Activated naive CD8-positive, alpha-beta T cell treated with anti-CD3 and anti-CD28 coated beads, Interleukin-2, amount 10 ng/mL, durations not matched to agents 7 days and 5 days (primary cell): ENCODE measurements around the gene TLE7. TPM values are rescaled to one million over a fixed set of nuclear protein-coding genes. Genes with fewer than 3 reads are reported as not detected.

Experiments used
- ATAC-seq: fragments of 150-1000 bp; cut with Tn5 transposase; one replicate; pipeline ENCODE4 v1.10.0; 2021; ENCODE audit warnings: low read depth, moderate library complexity
- POLR2A ChIA-PET: fragments of 350-600 bp; sonication (Branson Sonifier 250); formaldehyde crosslinking; loops from one replicate; lab custom pipeline; 2021; ENCODE audit warnings: antibody characterized with exemption; lab: Charles Lee
- DNase-seq: peaks from one replicate; pipeline ENCODE4 v3.0.0; 2021
- H3K27ac Mint-ChIP-seq: one replicate; pipeline ENCODE4 v1.8.0; 2022; ENCODE audit warnings: mild to moderate bottlenecking, mixed read lengths
- H3K27me3 Mint-ChIP-seq: one replicate; pipeline ENCODE4 v1.8.0; 2022; ENCODE audit warnings: mild to moderate bottlenecking, moderate library complexity, mixed read lengths
- H3K36me3 Mint-ChIP-seq: one replicate; pipeline ENCODE4 v1.8.0; 2021; ENCODE audit warnings: mild to moderate bottlenecking, mixed read lengths
- H3K4me1 Mint-ChIP-seq: one replicate; pipeline ENCODE4 v1.8.0; 2021; ENCODE audit warnings: mixed read lengths
- H3K4me3 Mint-ChIP-seq: one replicate; pipeline ENCODE4 v1.8.0; 2022; ENCODE audit warnings: mild to moderate bottlenecking, moderate library complexity, mixed read lengths
- H3K9me3 Mint-ChIP-seq: one replicate; pipeline ENCODE4 v1.8.0; 2021; ENCODE audit warnings: mixed read lengths
- total RNA-seq, 2 experiments: library from RNA; stranded (reverse); gene quantifications; one replicate each; pipeline ENCODE4 v1.2.3, GENCODE V29; 2021

Gene TLE7
- total RNA-seq, 2 experiments from 2014 or later: not detected

- ATAC-seq (no peak), DNase-seq (no peak)
- Mint-ChIP-seq H3K27ac (no peak overlapping the region), H3K4me3 (no peak overlapping the region), H3K36me3 (no peaks in the 10 kb centered on the region), H3K9me3 (no peaks in the 10 kb centered on the region), H3K27me3 (peaks cover 3% of the 10 kb centered on the region), H3K4me1 (peaks cover 22% of the 10 kb centered on the region)
- POLR2A ChIA-PET: no interaction called here
Measured at GRCh38 chr16:71464231-71464630, 22.4 kb upstream of the TLE7 start.

GRCh38 chr16:71461686-71462648 lies 20.1 kb upstream of the TLE7 start, which contains the start of gene ZNF23:
ZNF23 (minus strand) TSS chr16:71462247; CDS start chr16:71456796, 5,451 bp downstream.
- Mint-ChIP-seq H3K27ac (peak within 1 kb of the TSS; percentile 92), H3K27me3 (peaks cover 3% of the 10 kb centered on the region), H3K4me1 (peaks cover 22% of the 10 kb centered on the region), H3K9me3 (no peaks in the 10 kb centered on the region), H3K36me3 (no peaks in the 10 kb centered on the region), H3K4me3 (peak within 1 kb of the TSS; percentile 91)
- DNase-seq: peak; percentile 87
- peak; percentile 97 for ATAC-seq
- POLR2A ChIA-PET: interaction anchor here (0.6 to 1.3 kb wide), 4 partner anchors 21 to 687 kb away, joined by 3 to 16 read pairs (median 4); no protein-coding TSS in a partner anchor

- H3K27ac Mint-ChIP-seq: no peak overlapping the region
- ATAC-seq: no peak
- H3K27me3 Mint-ChIP-seq: peaks cover 3% of the 10 kb centered on the region
- H3K4me3 Mint-ChIP-seq: peak overlapping the region; percentile 91
- no peaks in the 10 kb centered on the region for H3K9me3 Mint-ChIP-seq
- POLR2A ChIA-PET: no interaction called here
- DNase-seq: no peak
- peaks cover 6% of the 10 kb centered on the region for H3K36me3 Mint-ChIP-seq
- peaks cover 22% of the 10 kb centered on the region for H3K4me1 Mint-ChIP-seq
Measured at GRCh38 chr16:71460941-71461340, 19.1 kb upstream of the TLE7 start.

GRCh38 chr16:71460236-71460635 lies 18.4 kb upstream of the TLE7 start:
- peaks cover 22% of the 10 kb centered on the region for H3K4me1 Mint-ChIP-seq
- H3K36me3 Mint-ChIP-seq: peaks cover 6% of the 10 kb centered on the region
- H3K27me3 Mint-ChIP-seq: no peaks in the 10 kb centered on the region
- POLR2A ChIA-PET: no interaction called here
- ATAC-seq (no peak), DNase-seq (no peak)
- no peak overlapping the region for H3K27ac Mint-ChIP-seq
- no peaks in the 10 kb centered on the region for H3K9me3 Mint-ChIP-seq
- H3K4me3 Mint-ChIP-seq: no peak overlapping the region

GRCh38 chr16:71459510-71459909 lies 17.7 kb upstream of the TLE7 start:
- H3K4me1 Mint-ChIP-seq: peaks cover 22% of the 10 kb centered on the region
- POLR2A ChIA-PET: no interaction called here
- no peaks in the 10 kb centered on the region for H3K27me3 Mint-ChIP-seq
- H3K9me3 Mint-ChIP-seq: no peaks in the 10 kb centered on the region
- ATAC-seq (no peak), DNase-seq (no peak)
- H3K36me3 Mint-ChIP-seq: peaks cover 12% of the 10 kb centered on the region
- no peak overlapping the region for H3K4me3 Mint-ChIP-seq
- H3K27ac Mint-ChIP-seq: no peak overlapping the region

- no peak for DNase-seq
- peaks cover 37% of the 10 kb centered on the region for H3K36me3 Mint-ChIP-seq
- POLR2A ChIA-PET: no interaction called here
- H3K4me3 Mint-ChIP-seq: no peak overlapping the region
- H3K9me3 Mint-ChIP-seq: peaks cover 7% of the 10 kb centered on the region
- no peak overlapping the region for H3K27ac Mint-ChIP-seq
- no peaks in the 10 kb centered on the region for H3K27me3 Mint-ChIP-seq
- ATAC-seq: no peak
- H3K4me1 Mint-ChIP-seq: peaks cover 10% of the 10 kb centered on the region
Measured at GRCh38 chr16:71456801-71457200, 14.9 kb upstream of the TLE7 start.

GRCh38 chr16:71453036-71453435 lies 11.2 kb upstream of the TLE7 start:
- DNase-seq (no peak), ATAC-seq (no peak)
- Mint-ChIP-seq H3K4me3 (no peak overlapping the region), H3K27ac (no peak overlapping the region), H3K27me3 (no peaks in the 10 kb centered on the region), H3K9me3 (peaks cover 25% of the 10 kb centered on the region), H3K36me3 (peaks cover 75% of the 10 kb centered on the region), H3K4me1 (no peaks in the 10 kb centered on the region)
- POLR2A ChIA-PET: no interaction called here

GRCh38 chr16:71449020-71449419 lies 7.2 kb upstream of the TLE7 start:
- no peaks in the 10 kb centered on the region for H3K4me1 Mint-ChIP-seq
- no peaks in the 10 kb centered on the region for H3K27me3 Mint-ChIP-seq
- no peak overlapping the region for H3K27ac Mint-ChIP-seq
- peaks cover 63% of the 10 kb centered on the region for H3K36me3 Mint-ChIP-seq
- H3K4me3 Mint-ChIP-seq: no peak overlapping the region
- POLR2A ChIA-PET: no interaction called here
- DNase-seq (no peak), ATAC-seq (no peak)
- peaks cover 40% of the 10 kb centered on the region for H3K9me3 Mint-ChIP-seq

GRCh38 chr16:71448274-71448866 lies 6.5 kb upstream of the TLE7 start:
- no peaks in the 10 kb centered on the region for H3K4me1 Mint-ChIP-seq
- POLR2A ChIA-PET: no interaction called here
- DNase-seq: no peak
- H3K4me3 Mint-ChIP-seq: no peak overlapping the region
- no peak for ATAC-seq
- peaks cover 41% of the 10 kb centered on the region for H3K9me3 Mint-ChIP-seq
- no peak overlapping the region for H3K27ac Mint-ChIP-seq
- no peaks in the 10 kb centered on the region for H3K27me3 Mint-ChIP-seq
- H3K36me3 Mint-ChIP-seq: peaks cover 62% of the 10 kb centered on the region

- Mint-ChIP-seq H3K27ac (peak overlapping the region; percentile 5), H3K4me1 (peaks cover 1% of the 10 kb centered on the region), H3K9me3 (peaks cover 26% of the 10 kb centered on the region), H3K27me3 (peaks cover 12% of the 10 kb centered on the region), H3K4me3 (no peak overlapping the region), H3K36me3 (peaks cover 15% of the 10 kb centered on the region)
- DNase-seq: no peak
- POLR2A ChIA-PET: no interaction called here
- no peak for ATAC-seq
Measured at GRCh38 chr16:71443714-71444113, 1.9 kb upstream of the TLE7 start.

- Mint-ChIP-seq H3K27ac (no peak overlapping the region), H3K9me3 (peaks cover 15% of the 10 kb centered on the region), H3K4me1 (peaks cover 3% of the 10 kb centered on the region), H3K27me3 (peaks cover 18% of the 10 kb centered on the region), H3K4me3 (no peak overlapping the region), H3K36me3 (peaks cover 4% of the 10 kb centered on the region)
- ATAC-seq (no peak), DNase-seq (peak; percentile 54)
- POLR2A ChIA-PET: no interaction called here
Measured at GRCh38 chr16:71441348-71442050, 355 bp downstream of the TLE7 start.

GRCh38 chr16:71440669-71441347 lies 1.0 kb downstream of the TLE7 start:
- no peak for ATAC-seq

GRCh38 chr16:71439523-71439922 lies 2.3 kb downstream of the TLE7 start:
- Mint-ChIP-seq H3K27ac (no peak overlapping the region), H3K9me3 (peaks cover 4% of the 10 kb centered on the region), H3K36me3 (peaks cover 4% of the 10 kb centered on the region), H3K4me3 (no peak overlapping the region), H3K4me1 (peaks cover 3% of the 10 kb centered on the region), H3K27me3 (peaks cover 20% of the 10 kb centered on the region)
- DNase-seq (no peak), ATAC-seq (no peak)
- POLR2A ChIA-PET: no interaction called here

More at GRCh38 chr16:71440669-71441347, 1.0 kb downstream of the TLE7 start:
- Mint-ChIP-seq H3K27me3 (peaks cover 18% of the 10 kb centered on the region), H3K27ac (no peak overlapping the region), H3K9me3 (peaks cover 13% of the 10 kb centered on the region), H3K36me3 (peaks cover 4% of the 10 kb centered on the region), H3K4me1 (peaks cover 3% of the 10 kb centered on the region), H3K4me3 (no peak overlapping the region)
- no peak for DNase-seq
- POLR2A ChIA-PET: no interaction called here
